Measurements from ENCODE around the gene FAXC. TPM values are rescaled to one million over a fixed set of nuclear protein-coding genes. Genes with fewer than 3 reads are reported as not detected.

Gene FAXC
- total RNA-seq, 1 donor, result 2.2 TPM

GRCh38 chr6:99295276-99295675 lies 54.2 kb downstream of the FAXC start:
- DNase-seq (ENCODE audit: low read depth), result no peak
- no peak for TF ChIP-seq CTCF (IDR thresholded peaks at IDR 0.05; ENCODE audit: insufficient read depth, low read depth, low read length)
- no peak overlapping the region for H3K4me3 ChIP-seq (ENCODE audit: low read depth, low read length)

- TF ChIP-seq CTCF (IDR thresholded peaks at IDR 0.05; ENCODE audit: insufficient read depth, low read depth, low read length), result no peak
- H3K4me3 ChIP-seq (ENCODE audit: low read depth, low read length), result no peak overlapping the region
- DNase-seq (ENCODE audit: low read depth), result no peak
These were observed 54.7 kb downstream of the FAXC start for GRCh38 chr6:99294786-99295185.

GRCh38 chr6:99289701-99290100 lies 59.8 kb downstream of the FAXC start:
- TF ChIP-seq CTCF (IDR thresholded peaks at IDR 0.05; ENCODE audit: insufficient read depth, low read depth, low read length), result no peak
- no peak for DNase-seq (ENCODE audit: low read depth)
- no peak overlapping the region for H3K4me3 ChIP-seq (ENCODE audit: low read depth, low read length)

GRCh38 chr6:99288668-99289067 lies 60.8 kb downstream of the FAXC start:
- no peak for TF ChIP-seq CTCF (IDR thresholded peaks at IDR 0.05; ENCODE audit: insufficient read depth, low read depth, low read length)
- no peak overlapping the region for H3K4me3 ChIP-seq (ENCODE audit: low read depth, low read length)
- no peak for DNase-seq (ENCODE audit: low read depth)

GRCh38 chr6:99287523-99287922 lies 62.0 kb downstream of the FAXC start:
- no peak for DNase-seq (ENCODE audit: low read depth)
- TF ChIP-seq CTCF (IDR thresholded peaks at IDR 0.05; ENCODE audit: insufficient read depth, low read depth, low read length), result no peak
- no peak overlapping the region for H3K4me3 ChIP-seq (ENCODE audit: low read depth, low read length)

GRCh38 chr6:99285881-99286280 lies 63.6 kb downstream of the FAXC start:
- TF ChIP-seq CTCF (IDR thresholded peaks at IDR 0.05; ENCODE audit: insufficient read depth, low read depth, low read length), result no peak
- H3K4me3 ChIP-seq (ENCODE audit: low read depth, low read length), result no peak overlapping the region
- no peak for DNase-seq (ENCODE audit: low read depth)

GRCh38 chr6:99282479-99283062 lies 66.9 kb downstream of the FAXC start:
- H3K4me3 ChIP-seq (ENCODE audit: low read depth, low read length), result no peak overlapping the region
- peak; percentile 14 for DNase-seq (ENCODE audit: low read depth)
- TF ChIP-seq CTCF (IDR thresholded peaks at IDR 0.05; ENCODE audit: insufficient read depth, low read depth, low read length), result peak; percentile 43

Data from fibroblast of villous mesenchyme (primary cell).